GM18867 (cell line): ENCODE data around the gene CENPP.
"Not testable (repeated sequence)": the region's sequence is repeated elsewhere in the genome, so short reads cannot be mapped to it uniquely, and the experiment has no call there.

Experiments
- ATAC-seq: cut with Tn5 transposase; IDR thresholded peaks from one replicate; pipeline ENCODE4 v1.9.1; 2021; ENCODE audit warnings: mild to moderate bottlenecking, moderate library complexity; ENCODE audit not compliant: unreplicated experiment

CENPP gene

DNA sequence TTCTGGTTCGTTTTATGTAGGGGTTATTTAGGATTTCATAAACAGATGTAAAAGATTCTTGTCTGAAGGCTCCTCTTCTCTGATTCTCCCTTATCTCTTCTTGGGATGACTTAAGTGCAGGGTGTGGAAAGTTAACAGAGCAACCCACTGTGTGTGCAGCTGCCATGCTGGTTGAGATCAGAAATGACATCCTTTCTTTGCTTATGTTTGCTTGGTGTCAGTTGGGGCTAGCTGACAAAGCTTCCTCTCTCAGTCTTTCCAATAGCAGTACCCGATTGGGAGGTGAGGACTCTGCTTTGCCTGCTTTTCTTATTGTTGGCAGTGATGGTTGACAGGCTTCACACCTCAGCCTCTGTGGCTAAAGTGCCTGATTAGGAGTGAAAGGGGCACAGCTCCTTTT lies 52.1 kb downstream of the CENPP start:
- no peak for ATAC-seq

DNA sequence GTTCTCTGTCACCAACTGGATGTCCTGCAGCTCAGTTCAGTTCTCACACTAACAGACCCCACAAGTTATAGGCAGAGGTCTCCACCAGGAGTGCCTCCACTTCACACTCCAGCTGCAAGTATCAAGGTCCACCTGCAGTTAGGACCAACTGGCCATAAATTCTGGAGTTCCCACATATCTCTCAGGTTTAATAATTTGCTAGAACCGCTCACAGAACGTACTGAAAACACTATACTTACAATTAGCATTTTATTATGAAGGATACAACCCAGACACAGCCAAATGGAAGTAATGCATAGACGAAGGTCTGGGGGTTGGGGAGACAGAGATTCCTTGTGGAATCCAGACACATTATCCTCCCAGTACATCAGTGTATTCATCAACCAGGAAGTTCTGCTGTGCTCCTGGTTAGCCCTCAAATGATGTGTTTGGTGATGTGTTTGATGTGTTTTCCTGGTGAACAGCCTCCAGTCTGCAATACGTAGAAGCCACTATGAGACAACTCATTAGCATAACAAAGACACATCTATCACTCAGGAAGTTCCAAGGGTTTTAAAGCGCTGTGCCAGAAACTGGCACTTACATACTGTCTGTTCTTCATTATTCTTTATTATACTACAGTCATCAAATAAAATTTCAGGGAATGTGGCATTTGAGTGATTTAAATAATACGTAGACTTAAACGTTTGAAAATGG lies 53.3 kb downstream of the CENPP start:
- ATAC-seq: no peak

DNA sequence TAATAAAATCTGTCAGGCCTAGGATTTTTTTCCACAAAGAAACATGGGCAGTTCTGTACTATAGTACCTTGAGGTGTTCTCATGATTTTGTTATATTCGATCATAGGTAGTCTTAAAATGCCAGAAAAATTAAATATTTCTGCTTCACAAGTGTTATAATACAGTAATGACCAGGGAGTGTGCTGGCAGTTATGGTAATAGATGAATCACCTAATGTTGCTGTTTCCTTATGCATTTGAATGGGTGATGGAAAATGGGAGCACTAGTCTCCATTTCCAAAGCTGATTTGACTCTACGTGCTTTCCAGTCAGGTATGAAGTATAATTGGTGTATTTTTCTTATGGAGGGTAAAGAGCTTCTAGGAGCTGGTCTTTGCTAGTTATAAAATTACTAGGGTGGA lies 54.9 kb downstream of the CENPP start:
- no peak for ATAC-seq

DNA sequence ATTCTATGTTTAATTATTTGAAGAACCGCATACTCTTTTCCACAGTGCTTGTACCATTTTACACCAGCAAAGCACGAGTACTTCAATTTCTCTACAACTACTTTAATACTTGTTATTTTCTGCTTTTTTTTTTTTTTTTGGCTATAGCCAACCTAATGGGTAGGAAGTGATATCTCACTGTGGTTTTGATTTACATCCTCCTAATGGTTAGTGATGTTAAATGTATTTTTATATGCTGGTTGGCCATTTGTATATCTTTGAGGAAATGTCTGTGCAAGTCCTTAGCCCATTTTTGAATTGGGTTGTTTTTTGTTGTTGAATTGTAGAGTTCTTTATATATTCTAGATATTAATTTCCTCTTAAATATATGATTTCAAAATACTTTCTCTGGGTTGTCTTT lies 56.0 kb downstream of the CENPP start:
- no peak for ATAC-seq

DNA sequence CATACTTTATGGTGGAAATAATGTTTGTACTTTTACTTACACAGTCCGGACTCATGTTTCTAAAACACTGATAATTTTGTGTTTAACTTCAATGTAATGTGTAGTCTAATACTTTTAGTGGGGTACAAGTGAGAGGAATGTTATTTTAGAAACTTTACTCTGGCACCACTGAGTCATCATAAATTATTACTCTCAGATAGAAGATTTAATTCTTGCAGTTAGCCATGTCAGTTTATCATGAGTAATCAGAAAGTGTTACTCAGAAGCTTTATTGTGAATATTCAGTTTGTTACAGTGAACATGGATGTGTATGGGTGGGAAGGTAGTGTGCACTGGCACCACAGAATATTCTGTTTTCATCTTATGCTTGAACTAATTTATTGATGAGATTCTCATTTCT lies 58.6 kb downstream of the CENPP start:
- no peak for ATAC-seq

DNA sequence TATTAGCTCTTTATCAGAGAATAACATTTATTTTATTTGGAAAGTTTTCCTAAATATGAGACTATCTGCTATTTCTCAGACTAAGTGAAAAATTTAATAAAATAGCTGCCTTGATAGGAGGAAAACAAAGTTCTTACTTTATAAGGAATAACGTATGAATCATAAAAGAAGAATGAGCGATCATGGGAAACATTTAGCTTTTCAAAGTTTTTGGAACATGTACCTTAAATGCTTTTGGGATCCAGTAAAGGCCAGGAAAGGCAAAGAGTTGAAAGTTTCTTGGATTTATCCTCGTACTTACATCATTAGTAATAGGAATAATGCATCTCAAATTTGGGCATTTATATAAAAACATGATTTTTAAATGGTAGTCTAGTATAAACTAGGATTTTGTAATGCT lies 59.2 kb downstream of the CENPP start:
- no peak for ATAC-seq

DNA sequence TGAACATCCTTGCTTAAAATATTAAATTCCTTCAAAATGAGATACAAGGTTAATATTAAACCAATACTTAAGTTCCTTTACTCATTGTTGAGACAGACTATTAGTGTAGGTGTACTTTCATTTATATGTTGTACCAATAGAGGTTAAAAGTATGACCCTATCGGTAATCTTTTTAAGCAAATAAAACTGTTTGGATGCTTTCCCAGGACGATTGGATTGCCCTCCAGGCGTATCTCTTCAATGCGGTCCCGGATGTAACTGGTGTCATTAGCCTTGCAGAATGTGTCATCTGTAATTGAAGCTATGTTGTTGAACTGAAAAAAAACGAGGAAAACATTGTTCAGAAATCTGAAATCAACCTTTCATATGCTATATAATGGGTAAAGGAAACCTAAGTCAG lies 59.7 kb downstream of the CENPP start:
- no peak for ATAC-seq

DNA sequence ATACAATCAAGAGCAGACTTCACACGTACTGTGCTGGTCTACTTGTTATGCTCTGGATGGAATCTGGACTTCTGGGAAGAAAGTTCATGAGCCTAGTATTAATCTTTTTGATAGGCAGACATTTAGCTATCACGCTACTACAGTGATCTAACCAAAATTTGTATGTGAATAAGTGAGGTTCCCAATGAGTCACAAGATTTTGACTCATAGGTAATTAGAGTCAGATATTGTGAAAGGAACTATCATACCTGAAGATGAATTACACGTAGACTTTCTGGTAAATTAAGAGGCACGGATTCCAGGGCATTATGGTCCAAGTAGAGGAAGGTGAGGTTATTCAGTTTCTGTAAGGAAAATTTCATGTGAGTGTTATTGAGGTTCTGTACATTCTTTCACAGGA lies 60.2 kb downstream of the CENPP start:
- ATAC-seq: no peak

DNA sequence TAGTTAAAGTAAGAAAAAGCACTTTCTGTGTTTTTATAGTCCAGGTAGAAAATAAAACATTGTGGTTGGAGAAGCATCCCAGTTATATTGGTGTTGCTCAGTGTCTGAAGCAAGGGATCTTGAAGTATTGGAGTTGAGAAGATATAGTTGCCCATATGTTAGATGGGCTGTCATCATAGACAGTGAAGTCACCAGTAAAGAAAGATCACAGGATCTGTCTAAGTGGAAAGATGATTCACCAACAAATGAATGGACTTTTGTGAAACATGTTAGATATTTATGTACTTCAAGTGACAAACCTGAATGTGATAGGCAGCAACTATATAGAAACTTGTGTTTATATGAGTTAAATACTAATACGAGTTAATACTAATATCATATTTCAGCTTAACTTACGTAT lies 66.9 kb downstream of the CENPP start:
- ATAC-seq: no peak

DNA sequence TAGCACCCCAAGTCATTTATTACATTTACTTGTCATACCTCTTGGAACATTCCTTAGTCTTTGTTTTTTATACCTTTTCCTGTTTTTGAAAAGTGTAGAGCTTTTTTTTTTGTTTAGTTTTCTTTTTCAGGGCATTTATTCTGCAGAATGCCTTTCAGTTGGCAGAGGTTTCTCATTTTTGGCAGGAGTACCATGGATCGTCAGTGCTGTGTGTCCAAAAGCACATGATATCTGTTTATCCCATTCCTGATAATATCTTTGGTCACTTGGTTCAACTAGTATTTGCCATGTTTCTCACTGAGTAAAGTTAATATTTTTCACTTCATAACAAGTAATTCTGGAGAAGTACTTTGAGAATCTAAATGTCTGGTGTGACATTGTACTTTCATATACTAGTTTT lies 67.9 kb downstream of the CENPP start:
- no peak for ATAC-seq

DNA sequence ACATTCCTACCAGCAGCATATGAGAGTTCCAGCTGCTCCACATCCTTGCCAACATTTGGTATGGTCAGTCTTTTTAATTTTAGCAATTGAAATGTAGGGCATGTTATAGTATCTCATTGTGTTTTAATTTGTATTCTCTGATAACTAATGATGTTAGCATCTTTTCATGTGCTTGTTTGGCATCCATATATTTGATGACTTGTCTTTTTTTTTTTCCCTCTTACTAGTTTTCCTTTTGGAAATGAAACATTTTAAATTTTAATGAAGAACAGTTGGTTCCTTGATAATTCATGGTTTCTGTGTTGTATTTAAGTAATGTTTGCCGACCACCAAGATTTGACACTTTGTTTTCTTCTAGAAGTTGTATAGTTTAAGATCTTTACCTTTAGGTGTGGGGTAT lies 69.9 kb downstream of the CENPP start:
- no peak for ATAC-seq

DNA sequence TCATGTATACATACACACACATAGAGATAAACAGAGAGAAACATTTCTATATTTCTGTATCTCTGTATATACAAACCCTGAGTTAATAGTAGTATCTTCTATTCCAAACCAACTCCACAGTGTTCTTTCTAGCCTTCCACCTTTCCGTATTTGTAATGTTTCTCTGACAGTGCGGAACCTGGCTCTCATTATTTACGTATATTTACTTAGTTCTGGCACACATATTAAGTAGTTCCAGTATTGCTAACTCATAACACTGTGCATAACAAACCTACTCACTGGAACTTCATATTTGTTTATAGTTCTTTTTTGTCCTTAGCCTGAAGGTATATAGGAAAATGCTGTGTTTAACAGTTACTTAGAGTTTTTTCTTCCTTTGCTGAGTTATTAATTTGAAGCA lies 72.1 kb downstream of the CENPP start:
- ATAC-seq: no peak

DNA sequence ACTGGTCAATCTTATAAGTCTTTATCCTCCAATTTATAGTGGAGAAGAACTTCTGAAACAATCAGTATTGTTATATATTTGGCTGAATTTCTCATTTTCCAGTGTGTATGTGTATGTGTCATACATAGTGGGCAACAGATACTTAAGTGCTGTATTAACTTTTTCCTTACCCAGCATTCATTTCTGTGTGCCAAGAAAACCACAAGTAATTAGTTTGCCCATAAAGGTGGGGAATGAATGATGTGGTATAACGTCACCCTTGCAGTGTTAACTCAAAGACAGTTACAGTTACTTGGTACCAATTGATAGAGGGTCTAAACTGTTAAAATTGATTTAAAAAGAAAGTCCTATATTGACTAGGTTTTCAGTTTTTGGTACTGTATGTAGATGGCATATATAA lies 76.6 kb downstream of the CENPP start:
- no peak for ATAC-seq

DNA sequence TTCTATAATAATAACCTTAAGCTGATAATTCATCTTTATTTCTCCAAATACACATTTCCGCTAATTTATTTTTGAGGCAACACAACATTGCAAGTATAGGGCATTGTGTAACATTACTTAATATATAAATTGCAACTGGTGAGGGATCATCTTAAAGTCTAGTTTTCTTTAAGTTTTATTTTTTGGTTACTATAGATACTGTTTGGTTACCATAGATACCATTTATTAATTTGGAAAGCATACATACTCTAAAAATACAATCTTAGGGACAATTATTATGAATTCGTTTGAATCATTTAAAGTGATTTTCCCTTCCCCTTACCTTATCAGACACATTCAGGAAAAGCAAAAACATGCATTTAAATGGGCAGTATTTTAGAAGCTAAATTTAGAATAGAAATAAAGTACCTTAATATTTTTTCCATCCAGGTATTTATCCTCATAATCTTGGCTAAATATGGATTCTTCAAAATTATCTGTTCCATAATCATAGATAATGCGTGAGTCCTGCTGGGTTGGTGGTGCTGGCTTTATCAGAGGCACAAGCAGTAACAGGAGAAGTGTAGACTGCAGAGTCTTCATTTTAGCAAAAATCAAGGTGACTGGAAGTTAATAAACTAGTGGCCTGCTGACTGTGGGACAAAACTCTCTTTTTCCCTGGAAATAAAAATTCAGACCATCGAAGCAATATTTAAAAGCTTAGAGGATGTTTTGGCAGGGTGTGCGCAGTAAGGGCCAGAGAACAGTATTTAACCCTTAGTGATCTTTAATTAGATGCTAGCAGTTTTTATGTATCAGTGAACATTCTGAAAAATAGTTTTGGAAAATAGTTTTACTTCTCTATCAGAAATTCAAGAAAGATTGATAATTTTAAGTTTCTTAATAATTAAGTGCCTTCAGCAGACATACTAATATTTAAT lies 77.3 kb downstream of the CENPP start:
- ATAC-seq: no peak

DNA sequence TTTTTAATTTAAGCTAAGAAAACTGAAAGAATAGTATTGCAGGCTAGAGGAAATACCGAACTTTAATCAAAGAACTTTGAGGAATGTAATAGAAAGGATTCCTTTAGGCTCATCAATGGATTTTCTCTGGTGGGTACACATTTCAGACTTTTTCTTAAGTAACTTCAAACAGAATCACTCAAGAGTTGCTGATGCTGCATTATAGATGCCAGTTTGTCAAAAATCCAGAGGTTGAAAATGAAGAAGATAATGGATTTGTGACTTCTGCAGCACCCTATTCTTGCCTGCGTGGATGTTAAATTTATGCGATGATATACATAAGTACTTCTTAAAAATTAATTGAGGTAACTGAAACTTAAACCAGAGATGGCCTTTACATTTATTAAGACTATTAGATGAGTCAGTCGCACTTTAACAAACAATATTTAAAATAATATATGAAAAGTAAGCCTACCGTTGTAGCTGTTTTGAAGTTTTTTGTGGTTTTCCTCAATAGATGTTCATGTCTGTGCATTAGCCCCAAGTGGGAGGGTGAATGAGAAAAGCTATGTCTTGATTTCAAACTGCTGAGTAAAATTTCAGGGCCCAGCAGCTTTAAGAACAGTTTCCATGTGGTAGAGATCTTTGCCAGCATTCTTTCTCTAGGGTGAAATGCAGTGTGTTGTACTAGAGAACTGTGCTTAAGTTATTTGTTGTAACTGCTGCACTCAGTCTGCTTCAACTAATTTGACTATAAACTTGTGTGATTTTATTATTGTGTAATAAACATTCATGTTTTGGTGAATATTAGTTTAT lies 78.5 kb downstream of the CENPP start, which contains the start of gene OGN:
TSS of gene OGN (minus strand) at position 537 of the 795 bp plus-strand sequence. CDS start 1,171 bp downstream, outside the sequence.
- ATAC-seq: no peak

DNA sequence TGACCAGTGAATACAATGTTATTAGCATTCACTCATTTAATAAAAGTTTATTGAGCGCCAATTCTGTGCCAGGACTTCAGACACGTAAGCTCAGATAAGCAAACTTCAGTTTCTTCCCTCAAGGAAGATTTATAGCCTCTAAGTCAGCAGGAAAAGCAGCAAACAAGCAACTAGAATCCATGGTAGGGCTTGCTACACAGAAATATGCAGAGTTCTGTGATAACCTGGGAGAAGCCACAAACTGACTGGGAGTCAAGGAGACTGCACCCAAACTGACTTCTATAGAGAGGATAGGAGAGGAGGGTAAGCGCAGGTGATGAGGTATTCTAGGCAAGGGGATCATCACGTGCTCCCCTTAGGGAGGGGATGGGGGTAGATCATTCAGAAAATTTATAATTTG lies 80.1 kb downstream of the CENPP start:
- no peak for ATAC-seq

DNA sequence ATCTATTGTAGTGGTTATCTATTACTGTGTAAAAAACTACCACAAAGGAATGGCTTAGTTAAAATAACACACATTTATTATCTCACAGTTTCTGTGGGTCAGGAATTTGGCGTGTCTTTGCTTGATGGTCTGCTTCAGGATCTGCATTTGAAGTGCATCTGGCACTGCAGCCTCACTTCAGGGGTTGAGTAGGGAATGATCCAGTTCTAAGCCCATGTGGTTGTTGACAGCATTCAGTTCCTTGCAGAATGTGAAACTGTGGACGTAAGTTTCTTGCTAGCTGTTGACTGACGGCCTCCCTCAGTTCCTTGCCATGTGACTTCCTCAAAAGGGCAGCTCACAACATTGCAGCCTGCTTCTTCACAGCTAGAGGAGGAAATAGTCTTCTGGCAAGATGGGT lies 80.7 kb downstream of the CENPP start:
- peak; percentile 65 for ATAC-seq

DNA sequence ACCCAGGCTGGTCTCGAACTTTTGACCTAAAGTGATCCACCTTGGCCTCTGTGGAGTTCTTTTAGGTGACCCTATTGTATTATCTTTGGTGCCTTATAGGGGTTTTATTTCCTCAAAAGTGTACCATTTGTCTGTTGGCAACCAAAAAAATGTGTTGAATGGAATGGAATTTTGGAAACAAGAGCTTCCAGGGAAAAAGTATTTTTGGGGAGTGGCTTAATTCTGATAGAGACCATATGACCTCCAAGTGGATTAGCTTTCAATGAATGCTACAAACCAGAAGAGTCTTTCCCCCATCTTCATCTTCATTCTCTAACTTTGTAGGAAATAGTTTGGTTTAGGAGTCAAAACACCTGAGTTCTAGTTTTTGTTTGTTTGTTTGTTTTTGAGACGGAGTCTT lies 82.1 kb downstream of the CENPP start:
- ATAC-seq: no peak

DNA sequence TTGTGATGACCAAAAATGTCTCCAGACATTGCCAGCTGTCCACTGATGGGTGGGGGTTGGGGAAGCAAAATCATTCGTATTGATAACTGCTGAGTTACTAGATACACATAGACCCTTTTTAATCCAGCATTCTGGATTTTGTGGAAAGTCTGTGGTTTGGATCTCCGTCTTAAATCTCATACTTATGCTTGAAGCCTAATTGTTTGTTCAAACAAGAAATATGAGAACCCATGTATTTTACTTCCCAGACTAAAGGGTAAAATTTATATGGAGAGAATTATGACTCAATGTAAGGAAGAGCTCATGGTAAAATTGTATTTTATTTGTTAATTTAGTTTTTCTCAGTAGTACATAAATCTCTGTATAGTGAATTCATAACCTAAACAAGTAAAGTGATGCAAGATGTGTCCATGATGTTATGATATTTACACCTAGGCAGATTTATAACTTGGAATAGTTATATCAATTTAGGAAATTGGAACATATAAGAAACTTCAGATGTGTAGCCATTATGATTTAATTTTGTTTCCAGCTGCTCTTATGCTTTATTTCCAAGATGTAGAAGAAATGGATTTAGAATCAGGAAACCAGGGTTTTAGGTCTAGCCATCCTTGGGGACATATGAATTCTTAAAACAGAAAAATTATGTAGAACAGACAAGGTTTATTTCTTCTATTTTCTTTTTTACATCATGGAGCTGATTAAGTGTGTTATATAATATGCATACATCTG lies 83.2 kb downstream of the CENPP start:
- ATAC-seq: no peak

DNA sequence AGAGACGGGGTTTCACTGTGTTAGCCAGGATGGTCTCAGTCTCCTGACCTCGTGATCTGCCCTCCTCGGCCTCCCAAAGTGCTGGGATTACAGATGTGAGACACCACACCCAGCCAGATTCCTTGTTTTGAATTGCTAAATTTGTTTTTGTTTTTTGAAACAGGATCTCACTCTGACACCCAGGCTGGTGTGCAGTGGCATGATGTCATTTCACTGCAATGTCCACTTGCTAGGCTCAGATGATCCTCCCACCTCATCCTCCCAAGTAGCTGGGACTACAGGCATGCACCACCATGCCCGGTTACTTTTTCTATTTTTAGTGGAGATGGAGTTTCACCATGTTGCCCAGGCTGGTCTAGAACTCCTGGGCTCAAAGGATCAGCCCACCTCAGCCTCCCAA lies 85.4 kb downstream of the CENPP start:
- not testable (repeated sequence) for ATAC-seq

DNA sequence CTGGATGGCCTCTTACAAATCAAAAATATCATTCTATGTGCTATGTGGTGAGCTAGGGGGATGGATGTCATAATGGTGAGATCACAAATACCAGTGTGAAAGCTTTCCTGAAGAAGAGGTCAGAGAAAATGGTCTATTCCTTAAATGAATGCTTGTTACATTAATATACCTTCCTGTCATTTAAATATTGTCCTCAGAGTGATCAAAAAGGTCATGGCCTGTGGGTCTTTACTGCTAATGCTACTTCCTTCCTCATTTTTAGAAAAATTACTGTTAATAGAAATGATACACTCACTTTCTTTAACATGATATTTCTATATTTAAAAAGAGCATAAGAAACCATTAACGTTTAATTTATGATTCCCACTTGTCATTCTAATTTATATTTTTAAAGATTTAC lies 88.8 kb downstream of the CENPP start:
- ATAC-seq: no peak
